HG03280 (cell line): ENCODE data around the gene WDR81.
"Not testable (repeated sequence)": the region's sequence is repeated elsewhere in the genome, so short reads cannot be mapped to it uniquely, and the experiment has no call there.

ENCODE experiments used
- ATAC-seq: cut with Tn5 transposase; IDR thresholded peaks from one replicate; pipeline ENCODE4 v1.9.1; 2021; ENCODE audit warnings: mild to moderate bottlenecking, moderate library complexity; ENCODE audit not compliant: unreplicated experiment

Gene WDR81

GRCh38 chr17:1713160-1713877 lies 11.2 kb upstream of the WDR81 start:
- no peak for ATAC-seq

GRCh38 chr17:1713878-1714426 lies 10.6 kb upstream of the WDR81 start:
- no peak for ATAC-seq

- no peak for ATAC-seq
Observed at GRCh38 chr17:1714427-1714979, 10.0 kb upstream of the WDR81 start.

- ATAC-seq: no peak
Observed at GRCh38 chr17:1714980-1715802, 9.3 kb upstream of the WDR81 start.

- ATAC-seq: no peak
Observed at GRCh38 chr17:1715803-1716075, 8.8 kb upstream of the WDR81 start.

GRCh38 chr17:1716076-1716911 lies 8.2 kb upstream of the WDR81 start:
- peak; percentile 83 for ATAC-seq

- peak; percentile 46 for ATAC-seq
Observed at GRCh38 chr17:1716912-1717695, 7.4 kb upstream of the WDR81 start.

GRCh38 chr17:1718362-1719165 lies 5.9 kb upstream of the WDR81 start:
- ATAC-seq: no peak

GRCh38 chr17:1720856-1721386 lies 3.6 kb upstream of the WDR81 start:
- ATAC-seq: no peak

- ATAC-seq: not testable (repeated sequence)
Observed at GRCh38 chr17:1722022-1722421, 2.5 kb upstream of the WDR81 start.

GRCh38 chr17:1724869-1725641 lies 551 bp downstream of the WDR81 start:
- ATAC-seq: peak; percentile 37

- no peak for ATAC-seq
Observed at GRCh38 chr17:1725642-1726511, 1.4 kb downstream of the WDR81 start.

- no peak for ATAC-seq
Observed at GRCh38 chr17:1726626-1727257, 2.2 kb downstream of the WDR81 start.

GRCh38 chr17:1727258-1727789 lies 2.8 kb downstream of the WDR81 start:
- ATAC-seq: no peak

GRCh38 chr17:1727876-1728630 lies 3.5 kb downstream of the WDR81 start:
- no peak for ATAC-seq

- ATAC-seq: no peak
Observed at GRCh38 chr17:1729966-1730325, 5.4 kb downstream of the WDR81 start.
